Thymus (tissue), 2 donors: ENCODE measurements around the gene PSEN1. TPM values are rescaled to one million over a fixed set of nuclear protein-coding genes. Genes with fewer than 3 reads are reported as not detected.

Experiments used
- polyA plus RNA-seq: library from polyadenylated mRNA; stranded (reverse); fragments of 200-250 nt; gene quantifications from one replicate; pipeline ENCODE4 v1.2.3, GENCODE V29; 2013
- total RNA-seq: library from RNA; stranded (reverse); fragments of 120-200 nt; gene quantifications from one replicate; pipeline ENCODE4 v1.2.4, GENCODE V29; 2013
- donor health status: healthy.

Gene PSEN1
- total and polyA plus RNA-seq, 2 donors = 32.0 to 36.4 TPM

Other genes with a start within 250 kb of the PSEN1 start
- gene DPF3, start 242.4 kb upstream of the PSEN1 start, total RNA-seq = 1.6 TPM
- gene DPF3, start 242.4 kb upstream of the PSEN1 start, polyA plus RNA-seq = 0.46 TPM
- 7.7 TPM for gene DCAF4, start 210.0 kb upstream of the PSEN1 start, total RNA-seq
- 10.7 TPM for gene DCAF4, start 210.0 kb upstream of the PSEN1 start, polyA plus RNA-seq
- gene ZFYVE1, start 109.4 kb upstream of the PSEN1 start, total RNA-seq = 5.7 TPM
- gene ZFYVE1, start 109.4 kb upstream of the PSEN1 start, polyA plus RNA-seq = 7.0 TPM
- gene RBM25, start 78.0 kb upstream of the PSEN1 start, total RNA-seq = 41.7 TPM
- 88.6 TPM for gene RBM25, start 78.0 kb upstream of the PSEN1 start, polyA plus RNA-seq
- 8.7 TPM for gene PAPLN, start 101.0 kb downstream of the PSEN1 start, total RNA-seq
- gene PAPLN, start 101.0 kb downstream of the PSEN1 start, polyA plus RNA-seq = 20.0 TPM